Testis (tissue), 5 donors: ENCODE results near the gene TAF11L3. TPM values are rescaled to one million over a fixed set of nuclear protein-coding genes. Genes with fewer than 3 reads are reported as not detected.
"Not testable (repeated sequence)": the region's sequence is repeated elsewhere in the genome, so short reads cannot be mapped to it uniquely, and the experiment has no call there.

ENCODE experiments used
- DNase-seq: peaks from one replicate; pipeline ENCODE4 v3.0.0-alpha.2; 2019
- H3K27ac ChIP-seq, 2 donors: fragments of 200-600 bp; sonication (generic); one replicate each; pipeline ENCODE4 v1.5.1; 2019
- H3K27me3 ChIP-seq: fragments of 200-600 bp; sonication (generic); one replicate; pipeline ENCODE4 v1.5.1; 2019
- H3K36me3 ChIP-seq: fragments of 200-600 bp; sonication (generic); one replicate; pipeline ENCODE4 v1.5.1; 2017; ENCODE audit warnings: low read depth; ENCODE audit errors: missing control alignments
- H3K4me1 ChIP-seq: fragments of 200-600 bp; sonication (generic); one replicate; pipeline ENCODE4 v1.5.1; 2019
- H3K4me3 ChIP-seq, 2 donors: fragments of 200-600 bp; sonication (generic); one replicate each; pipeline ENCODE4 v1.5.1; 2017 to 2019
- H3K9me3 ChIP-seq: fragments of 200-600 bp; sonication (generic); one replicate; pipeline ENCODE4 v1.5.1; 2017
- POLR2A ChIP-seq: fragments of 450-650 bp; IDR thresholded peaks from one replicate; pipeline ENCODE4 v1.6.1; 2017; ENCODE audit warnings: antibody characterized with exemption, mild to moderate bottlenecking, moderate library complexity
- WGBS, 2 donors: methylation state at CpG; one replicate each; pipeline ENCODE4 v1.1.5; 2018; 5-methylcytosine and 5-hydroxymethylcytosine counted together
- intact Hi-C: fragments of 100-400 bp; cut with DNase I; formaldehyde crosslinking; loops from one replicate; pipeline ENCODE4 v1.15.1; 2023; ENCODE audit warnings: low total_unique reads
- long read RNA-seq, 2 donors: transcript quantifications; one replicate each; lab custom pipeline, GENCODE V29; 2026
- polyA plus RNA-seq: library from polyadenylated mRNA; stranded (reverse); fragments of 350-450 nt; fragmentation: Illumina TruSeq; extraction: RNeasy Lipid Tissue Mini Kit (QIAGEN cat#74804); gene quantifications from one replicate; pipeline ENCODE4 v1.2.3, GENCODE V29; 2014; ENCODE audit warnings: low read depth, low replicate concordance; ENCODE audit not compliant: insufficient read depth
- total RNA-seq, 2 donors: library from RNA; depleted of rRNA; stranded (reverse); fragments of >200 nt; gene quantifications; one replicate each; pipeline ENCODE4 v1.2.3, GENCODE V29; 2016
- TF ChIP-seq, protein P1 (sequence below), 3 experiments: fragments of 450-650 bp in 2 of 3; fragments of 200-600 bp in 1 of 3; sonication (generic) in 1 of 3; IDR thresholded peaks; one replicate each; pipeline ENCODE4 v1.5.1; 2016 to 2019; ENCODE audit warnings: antibody characterized with exemption in 3 of 3, mild to moderate bottlenecking in 2 of 3, moderate library complexity in 1 of 3

Gene TAF11L3
- not detected for total RNA-seq
- not detected for polyA plus RNA-seq
- long read RNA-seq, donor 1: 0 reads
- long read RNA-seq, donor 2: 0 reads

DNA sequence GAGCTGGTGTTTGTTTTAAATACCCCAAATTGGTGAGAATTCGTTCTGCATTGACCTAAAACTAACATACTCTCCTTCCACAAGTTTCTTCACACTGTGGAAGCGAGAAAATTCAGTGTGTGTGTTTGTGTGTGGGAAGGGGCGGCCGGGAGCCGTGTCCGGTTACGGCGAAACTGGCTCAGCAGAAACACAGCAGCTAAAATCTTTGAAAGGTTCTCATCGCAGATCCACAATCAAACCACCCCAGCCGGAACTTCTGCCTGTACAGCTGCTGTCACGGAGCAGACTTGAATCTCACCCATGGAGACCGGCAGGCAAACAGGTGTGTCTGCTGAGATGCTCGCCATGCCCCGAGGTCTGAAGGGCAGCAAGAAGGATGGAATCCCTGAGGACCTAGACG, at the start of gene TAF11L3:
Gene TAF11L3, plus strand, starts transcription at position 301 of the 400 bp plus-strand sequence.
- H3K4me1 ChIP-seq, H3K9me3 ChIP-seq, H3K27ac ChIP-seq, intact Hi-C loops, H3K36me3 ChIP-seq, H3K4me3 ChIP-seq, DNase-seq, H3K27me3 ChIP-seq: not testable (repeated sequence)
- WGBS, 2 donors: no CpG with 5 or more reads among the region's 15 CpGs

DNA sequence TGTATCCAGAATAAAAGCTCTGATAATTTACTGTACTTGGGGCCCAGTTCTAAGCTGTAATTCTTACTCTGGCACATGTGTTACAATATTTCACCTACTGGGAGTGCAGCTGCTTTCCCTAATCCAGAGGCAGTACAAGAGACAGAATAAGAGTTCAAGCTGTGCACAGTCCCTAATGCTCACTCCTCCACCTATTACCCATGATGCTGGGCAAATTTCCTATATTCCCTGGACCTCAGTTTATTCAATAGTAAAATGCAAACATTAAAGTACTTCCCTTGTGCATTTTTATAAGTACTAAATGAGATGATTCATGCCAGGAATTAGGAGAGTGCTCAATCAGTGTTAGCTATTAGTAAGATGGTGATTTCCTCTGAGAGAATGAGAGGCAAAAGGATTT, 48.1 kb upstream of the TAF11L3 start:
- no peak overlapping the region for H3K27ac ChIP-seq
- TF ChIP-seq, protein P1, sequence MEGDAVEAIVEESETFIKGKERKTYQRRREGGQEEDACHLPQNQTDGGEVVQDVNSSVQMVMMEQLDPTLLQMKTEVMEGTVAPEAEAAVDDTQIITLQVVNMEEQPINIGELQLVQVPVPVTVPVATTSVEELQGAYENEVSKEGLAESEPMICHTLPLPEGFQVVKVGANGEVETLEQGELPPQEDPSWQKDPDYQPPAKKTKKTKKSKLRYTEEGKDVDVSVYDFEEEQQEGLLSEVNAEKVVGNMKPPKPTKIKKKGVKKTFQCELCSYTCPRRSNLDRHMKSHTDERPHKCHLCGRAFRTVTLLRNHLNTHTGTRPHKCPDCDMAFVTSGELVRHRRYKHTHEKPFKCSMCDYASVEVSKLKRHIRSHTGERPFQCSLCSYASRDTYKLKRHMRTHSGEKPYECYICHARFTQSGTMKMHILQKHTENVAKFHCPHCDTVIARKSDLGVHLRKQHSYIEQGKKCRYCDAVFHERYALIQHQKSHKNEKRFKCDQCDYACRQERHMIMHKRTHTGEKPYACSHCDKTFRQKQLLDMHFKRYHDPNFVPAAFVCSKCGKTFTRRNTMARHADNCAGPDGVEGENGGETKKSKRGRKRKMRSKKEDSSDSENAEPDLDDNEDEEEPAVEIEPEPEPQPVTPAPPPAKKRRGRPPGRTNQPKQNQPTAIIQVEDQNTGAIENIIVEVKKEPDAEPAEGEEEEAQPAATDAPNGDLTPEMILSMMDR (IDR thresholded peaks at IDR 0.05): no peak
- no peak for TF ChIP-seq POLR2A
- H3K9me3 ChIP-seq: no peaks in the 10 kb centered on the region
- H3K4me3 ChIP-seq: no peak overlapping the region
- H3K4me1 ChIP-seq: no peaks in the 10 kb centered on the region
- intact Hi-C loops: no loop called here
- no peaks in the 10 kb centered on the region for H3K36me3 ChIP-seq
- DNase-seq: no peak
- no peaks in the 10 kb centered on the region for H3K27me3 ChIP-seq

DNA sequence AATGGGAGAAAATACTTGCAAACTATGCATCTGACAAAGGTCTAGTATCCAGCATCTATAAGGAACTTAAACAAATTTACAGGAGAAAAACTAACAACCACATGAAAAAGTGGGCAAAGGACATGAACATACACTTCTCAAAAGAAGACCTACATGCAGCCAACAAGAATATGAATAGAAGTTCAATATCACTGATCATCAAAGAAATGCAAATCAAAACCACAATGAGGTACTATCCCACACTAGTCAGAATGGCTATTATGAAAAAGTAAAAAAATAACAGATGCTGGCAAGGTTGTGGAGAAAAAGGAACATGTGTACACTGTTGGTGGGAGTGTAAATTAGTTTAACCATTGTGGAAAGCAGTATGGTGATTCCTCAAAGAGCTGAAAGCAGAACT, 43.1 kb upstream of the TAF11L3 start:
- H3K27ac ChIP-seq, H3K4me1 ChIP-seq, intact Hi-C loops, H3K9me3 ChIP-seq, H3K36me3 ChIP-seq, H3K4me3 ChIP-seq, H3K27me3 ChIP-seq, DNase-seq: not testable (repeated sequence)

DNA sequence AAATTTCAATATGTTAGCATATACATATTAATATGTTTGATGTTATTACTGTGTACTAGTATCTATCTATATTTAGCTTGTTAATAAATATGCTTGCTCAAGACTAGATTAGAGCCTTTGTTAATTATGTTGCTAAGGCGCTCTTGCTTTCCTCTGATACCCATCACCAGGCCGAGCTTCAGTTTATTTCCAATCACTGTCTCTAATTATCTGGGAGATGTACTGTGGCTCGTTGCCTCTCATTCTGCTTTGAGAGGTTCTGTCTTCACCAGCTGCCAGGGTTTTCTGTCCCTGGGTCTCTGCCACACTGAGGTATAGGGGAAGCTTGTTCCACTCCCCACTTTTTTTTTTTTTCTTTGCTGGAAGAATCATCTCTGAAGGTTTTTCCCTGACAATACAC, 41.1 kb upstream of the TAF11L3 start:
- Histone ChIP-seq H3K36me3 (no peaks in the 10 kb centered on the region), H3K4me3 (no peak overlapping the region), H3K4me1 (no peaks in the 10 kb centered on the region), H3K27me3 (no peaks in the 10 kb centered on the region), H3K27ac (no peak overlapping the region), H3K9me3 (no peaks in the 10 kb centered on the region)
- intact Hi-C loops: no loop called here
- TF ChIP-seq POLR2A: no peak
- TF ChIP-seq, protein P1 (IDR thresholded peaks at IDR 0.05): no peak
- WGBS, 2 donors: 64 to 68% methylated on average over 3 of the region's 3 CpGs
- DNase-seq: no peak

DNA sequence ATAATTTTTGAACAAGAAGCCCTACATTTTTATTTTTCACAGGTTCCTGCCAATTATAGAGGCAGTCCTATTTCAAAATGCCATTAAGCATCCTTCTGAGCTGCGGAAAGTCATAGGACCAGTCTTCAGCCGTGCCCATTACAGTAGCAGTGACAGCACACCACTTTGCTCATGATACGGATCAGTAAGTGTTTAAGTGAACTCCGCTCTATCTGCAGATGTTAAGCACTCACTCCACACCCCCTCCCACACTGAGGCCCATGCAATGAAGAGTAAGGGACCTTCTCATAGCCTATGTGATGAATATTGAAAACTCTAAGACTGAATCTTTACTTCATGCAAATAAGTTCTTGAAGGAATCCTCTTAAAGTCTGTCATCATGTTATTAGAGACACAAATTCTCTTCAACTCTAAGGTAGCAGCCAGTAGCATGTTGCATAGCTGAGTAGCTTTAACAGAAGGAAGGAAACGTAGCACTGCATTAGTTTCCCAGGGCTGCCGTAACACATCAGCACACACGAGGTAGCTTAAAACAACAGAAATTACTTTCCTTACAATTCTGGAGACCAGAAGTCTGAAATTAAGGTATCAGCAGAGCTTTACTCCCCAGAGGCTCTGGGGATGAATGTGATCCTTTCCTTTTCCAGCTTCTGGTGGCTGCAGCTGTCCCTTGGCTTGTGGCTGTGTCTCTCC, 40.4 kb upstream of the TAF11L3 start:
- no peaks in the 10 kb centered on the region for H3K4me1 ChIP-seq
- no peaks in the 10 kb centered on the region for H3K9me3 ChIP-seq
- no peak overlapping the region for H3K27ac ChIP-seq
- no peaks in the 10 kb centered on the region for H3K36me3 ChIP-seq
- 71% methylated on average over 7 of the region's 7 CpGs for WGBS, 2 donors
- no peak overlapping the region for H3K4me3 ChIP-seq
- no peak for DNase-seq
- intact Hi-C loops: no loop called here
- TF ChIP-seq POLR2A: no peak
- TF ChIP-seq, protein P1 (IDR thresholded peaks at IDR 0.05): no peak
- no peaks in the 10 kb centered on the region for H3K27me3 ChIP-seq

DNA sequence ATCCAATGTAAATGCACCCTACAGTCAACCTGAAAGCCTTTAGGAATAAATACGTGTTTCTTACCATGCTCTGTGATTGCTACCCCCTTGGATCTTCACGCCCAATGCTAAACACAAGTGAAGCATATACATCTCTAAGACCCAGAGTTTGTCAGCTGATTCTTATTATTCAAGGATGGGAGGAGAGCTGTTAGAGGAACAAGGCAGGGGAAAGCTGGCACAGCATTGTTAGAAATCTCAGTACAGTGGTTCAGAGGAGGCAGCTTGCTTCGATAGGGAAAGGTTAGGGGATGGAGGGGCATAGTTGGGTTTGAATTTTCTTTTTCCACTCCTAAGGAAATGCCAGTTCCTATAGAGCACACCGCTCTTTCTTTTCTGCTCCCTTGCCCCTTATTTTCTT, 36.8 kb upstream of the TAF11L3 start:
- WGBS, 2 donors: 83 to 86% methylated on average over 4 of the region's 4 CpGs
- intact Hi-C loops: no loop called here

More for the DNA sequence above, 36.8 kb upstream of the TAF11L3 start:
- TF ChIP-seq POLR2A: no peak
- TF ChIP-seq, protein P1 (IDR thresholded peaks at IDR 0.05): no peak
- H3K4me3 ChIP-seq: no peak overlapping the region
- DNase-seq: no peak
- H3K9me3 ChIP-seq: no peaks in the 10 kb centered on the region
- no peaks in the 10 kb centered on the region for H3K4me1 ChIP-seq
- H3K27me3 ChIP-seq: no peaks in the 10 kb centered on the region
- no peak overlapping the region for H3K27ac ChIP-seq
- H3K36me3 ChIP-seq: no peaks in the 10 kb centered on the region
